Adrenal gland (tissue), 5 donors: ENCODE measurements around the gene IGF2R.

Source experiments
- CTCF ChIP-seq, 6 experiments: fragments of 450-650 bp in 4 of 6; fragments of 200-600 bp in 2 of 6; sonication (generic) in 1 of 6; IDR thresholded peaks; 1 replicate in 5 of 6; 2 replicates in 1 of 6; pipeline versions ENCODE4 v1.5.1 to v1.8.0; 2016 to 2021; ENCODE audit warnings: antibody characterized with exemption in 6 of 6, mild to moderate bottlenecking in 2 of 6, moderate library complexity in 1 of 6
- POLR2A ChIP-seq, 2 donors: fragments of 450-650 bp; IDR thresholded peaks; one replicate each; pipeline ENCODE4 v1.6.1; 2017; ENCODE audit warnings: antibody characterized with exemption in 2 of 2, mild to moderate bottlenecking in 2 of 2, moderate library complexity in 1 of 2
- donor health status: DM: no; HTN: no; CAD: no.

- no peak for TF ChIP-seq CTCF (IDR thresholded peaks at IDR 0.05)
- no peak for TF ChIP-seq POLR2A (IDR thresholded peaks at IDR 0.05)
Measured at GRCh38 chr6:160104821-160105517, 136.1 kb downstream of the IGF2R start.
